IMR-90 (cell line): ENCODE measurements around the gene CTCF. TPM values are rescaled to one million over a fixed set of nuclear protein-coding genes. Genes with fewer than 3 reads are reported as not detected.

Experiments
- ATAC-seq: fragments of 200-7000 bp; cut with Tn5 transposase; 2 replicates; pipeline ENCODE4 v1.9.1; 2020; ENCODE audit warnings: low read depth, mild to moderate bottlenecking, moderate library complexity
- BruUV-seq: library from RNA; stranded (reverse); fragments of 400-500 nt; replicated peaks from 2 replicates; lab custom pipeline; 2021; lab: Mats Ljungman, UMichigan
- CTCF ChIA-PET: fragments of 300-600 bp; formaldehyde crosslinking; extraction: SDS; loops from one replicate; lab custom pipeline; 2021; ENCODE audit warnings: antibody characterized with exemption; lab: Yijun Ruan, JAX
- POLR2A ChIA-PET: fragments of 300-600 bp; sonication (Branson Sonifier 250); formaldehyde crosslinking; loops from one replicate; lab custom pipeline; 2022; ENCODE audit warnings: antibody characterized with exemption; ENCODE audit not compliant: unreplicated experiment; lab: Charles Lee
- DNase-seq: peaks from one replicate; pipeline ENCODE4 v3.0.0; 2013
- H2AFZ ChIP-seq: replicated peaks from 2 replicates; pipeline ENCODE3; 2013; ENCODE audit warnings: low read length, mild to moderate bottlenecking; ENCODE audit not compliant: poor library complexity
- H2AK5ac ChIP-seq: 2 replicates; pipeline ENCODE4 v1.6.1; 2013; ENCODE audit warnings: low read depth, low read length, inconsistent platforms
- H2AK9ac ChIP-seq: replicated peaks from 2 replicates; pipeline ENCODE3; 2013; ENCODE audit warnings: mild to moderate bottlenecking, low read depth, low read length, moderate library complexity; ENCODE audit not compliant: poor library complexity
- H2BK120ac ChIP-seq: 2 replicates; pipeline ENCODE4 v1.6.1; 2013; ENCODE audit warnings: low read depth, low read length, inconsistent platforms
- H2BK15ac ChIP-seq: 3 replicates; pipeline ENCODE4 v1.6.1; 2013; ENCODE audit warnings: low read depth, low read length, inconsistent platforms
- H2BK20ac ChIP-seq: 2 replicates; pipeline ENCODE4 v1.6.1; 2013; ENCODE audit warnings: low read depth, mild to moderate bottlenecking, inconsistent platforms, low read length, moderate library complexity
- H2BK5ac ChIP-seq: 2 replicates; pipeline ENCODE4 v1.6.1; 2013; ENCODE audit warnings: mild to moderate bottlenecking, low read depth, low read length, inconsistent platforms; ENCODE audit not compliant: poor library complexity, severe bottlenecking
- H3K14ac ChIP-seq: replicated peaks from 2 replicates; pipeline ENCODE4 v1.6.1; 2013; ENCODE audit warnings: low read depth, low read length, inconsistent platforms
- H3K18ac ChIP-seq: 2 replicates; pipeline ENCODE4 v1.6.1; 2013; ENCODE audit warnings: low read depth, low read length, control low read depth
- H3K23ac ChIP-seq: 2 replicates; pipeline ENCODE4 v1.6.1; 2013; ENCODE audit warnings: low read depth, low read length, inconsistent platforms
- H3K27ac ChIP-seq: 2 replicates; pipeline ENCODE4 v1.5.1; 2013; ENCODE audit warnings: mild to moderate bottlenecking, control low read depth, low read length; ENCODE audit not compliant: insufficient read depth
- H3K27me3 ChIP-seq: 2 replicates; pipeline ENCODE4 v1.6.1; 2013; ENCODE audit warnings: low read length; ENCODE audit not compliant: control insufficient read depth, insufficient read depth
- H3K36me3 ChIP-seq: 2 replicates; pipeline ENCODE4 v1.6.1; 2013; ENCODE audit warnings: low read length, mixed read lengths; ENCODE audit not compliant: control insufficient read depth, insufficient read depth
- H3K4ac ChIP-seq: 2 replicates; pipeline ENCODE4 v1.6.1; 2013; ENCODE audit warnings: low read depth, low read length, inconsistent platforms
- H3K4me1 ChIP-seq: 2 replicates; pipeline ENCODE4 v1.6.1; 2013; ENCODE audit warnings: low read length, mixed read lengths; ENCODE audit not compliant: control insufficient read depth, insufficient read depth
- H3K4me2 ChIP-seq: 2 replicates; pipeline ENCODE4 v1.6.1; 2013; ENCODE audit warnings: low read depth, mild to moderate bottlenecking, control low read depth, low read length, moderate library complexity
- H3K4me3 ChIP-seq: 2 replicates; pipeline ENCODE4 v1.5.1; 2013; ENCODE audit warnings: low read depth, mild to moderate bottlenecking, control low read depth, low read length, moderate library complexity; ENCODE audit not compliant: insufficient read depth
- H3K56ac ChIP-seq: 2 replicates; pipeline ENCODE4 v1.6.1; 2013; ENCODE audit warnings: low read length, inconsistent platforms; ENCODE audit not compliant: insufficient read depth; ENCODE audit errors: extremely low read depth
- H3K79me1 ChIP-seq, 2 experiments: 2 replicates each; pipeline ENCODE4 v1.6.1; 2013; ENCODE audit warnings: low read length in 2 of 2, inconsistent platforms in 1 of 2, low read depth in 1 of 2
- H3K9ac ChIP-seq: 2 replicates; pipeline ENCODE4 v1.6.1; 2013; ENCODE audit warnings: low read depth, low read length, control low read depth
- H3K9me1 ChIP-seq: 2 replicates; pipeline ENCODE4 v1.6.1; 2013; ENCODE audit warnings: low read length, inconsistent platforms; ENCODE audit not compliant: insufficient read depth
- H3K9me3 ChIP-seq: 2 replicates; pipeline ENCODE4 v1.6.1; 2013; ENCODE audit warnings: low read length; ENCODE audit not compliant: control insufficient read depth, insufficient read depth
- H4K20me1 ChIP-seq: 2 replicates; pipeline ENCODE4 v1.6.1; 2013; ENCODE audit warnings: low read length, inconsistent platforms; ENCODE audit not compliant: insufficient read depth
- H4K5ac ChIP-seq: 2 replicates; pipeline ENCODE4 v1.6.1; 2013; ENCODE audit warnings: mild to moderate bottlenecking, low read depth, low read length, control low read depth
- H4K8ac ChIP-seq, 2 experiments: 2 replicates each; pipeline ENCODE4 v1.6.1; 2013; ENCODE audit warnings: low read depth in 2 of 2, low read length in 2 of 2, control low read depth in 1 of 2, inconsistent platforms in 1 of 2
- H4K91ac ChIP-seq: 2 replicates; pipeline ENCODE4 v1.6.1; 2013; ENCODE audit warnings: low read depth, low read length, inconsistent platforms; ENCODE audit not compliant: insufficient read depth
- CTCF ChIP-seq: conservative IDR thresholded peaks from 2 replicates; pipeline ENCODE4 v1.5.1; 2012; ENCODE audit warnings: mild to moderate bottlenecking, low read depth, low read length, improper control_type of control experiment
- MAZ ChIP-seq: IDR thresholded peaks from 2 replicates; pipeline ENCODE4 v1.6.1; 2012; ENCODE audit warnings: low read depth, mild to moderate bottlenecking, low read length, improper control_type of control experiment, moderate library complexity, borderline replicate concordance
- WGBS, 2 experiments: methylation state at CpG; one replicate each; pipeline versions ENCODE4 v1.1.5 to v1.1.7; 2013; ENCODE audit warnings: missing lambda C conversion rate in 2 of 2; ENCODE audit not compliant: insufficient read length in 1 of 2; ENCODE audit errors: extremely low coverage in 2 of 2; 5-methylcytosine and 5-hydroxymethylcytosine counted together
- dilution Hi-C: fragments of 300-500 bp; cut with HindIII; formaldehyde crosslinking; loops from one replicate; pipeline ENCODE4 v1.14.3; 2018; ENCODE audit warnings: low sequenced_read_pairs; ENCODE audit not compliant: unreplicated experiment
- in situ Hi-C: fragments of 300-500 bp; cut with MboI; formaldehyde crosslinking; loops from 3 replicates; pipeline ENCODE4 v1.14.3; 2019; ENCODE audit warnings: low sequenced_read_pairs, inconsistent platforms, mixed read lengths
- intact Hi-C: fragments of 100-400 bp; cut with micrococcal nuclease; formaldehyde crosslinking; loops from 2 replicates; pipeline ENCODE4 v1.10.0; 2022
- polyA plus RNA-seq, 3 experiments: library from polyadenylated mRNA; depleted of rRNA; stranded (reverse); fragments of >200 nt; gene quantifications; 2 replicates each; pipeline ENCODE4 v1.2.3, GENCODE V29; 2012; ENCODE audit warnings: low replicate concordance in 1 of 3
- total RNA-seq: library from RNA; depleted of rRNA; stranded (reverse); fragments of >200 nt; gene quantifications from 2 replicates; pipeline ENCODE4 v1.2.3, GENCODE V29; 2012
- TF ChIP-seq, protein P1 (sequence below): fragments of 150-350 bp; IDR thresholded peaks from 2 replicates; pipeline ENCODE4 v1.6.1; 2016; ENCODE audit warnings: low read depth, mild to moderate bottlenecking, low read length, moderate library complexity, borderline replicate concordance

The CTCF gene
- total and polyA plus RNA-seq, 2 of the 4 experiments (the other 2 are of a cell fraction): 16.1 to 22.8 TPM

DNA sequence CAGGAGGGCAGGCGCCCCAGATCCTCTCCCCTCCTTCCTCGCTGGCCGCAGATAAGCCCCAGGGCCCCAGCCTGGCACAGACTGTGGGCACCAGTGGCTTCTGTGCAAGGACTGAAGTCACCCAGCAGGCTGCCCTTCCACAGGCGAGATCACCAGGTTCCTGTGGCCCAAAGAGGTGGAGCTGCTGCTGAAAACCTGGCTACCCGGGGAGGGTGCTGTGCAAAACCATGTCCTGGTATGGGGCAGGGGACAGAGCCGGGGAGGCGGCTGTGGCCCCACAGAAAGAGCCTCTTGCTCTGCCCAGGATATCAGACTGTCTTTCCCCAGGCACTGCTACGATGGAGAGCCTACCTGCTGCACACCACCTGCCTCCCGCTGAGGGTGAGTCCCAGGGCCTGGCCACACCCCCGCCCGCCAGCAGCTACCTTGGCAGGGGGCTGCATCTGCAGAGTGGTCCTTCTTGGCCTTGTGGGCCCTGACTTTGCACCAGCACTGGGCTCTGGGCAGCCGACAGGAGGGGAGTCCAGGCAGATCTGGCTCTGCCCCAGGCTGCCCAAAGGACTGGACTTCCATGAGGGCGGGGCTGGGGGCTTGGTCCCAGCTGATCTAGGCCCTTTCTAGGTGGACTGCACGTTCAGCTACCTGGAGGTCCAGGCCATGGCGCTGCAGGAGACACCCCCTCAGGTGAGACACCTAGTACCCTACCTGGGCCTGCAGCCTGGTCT is 83.2 kb downstream of the CTCF start:
- Histone ChIP-seq H3K4me2 (no peak overlapping the region), H2AK5ac (no peak overlapping the region), H3K36me3 (no peaks in the 10 kb centered on the region), H3K23ac (no peak overlapping the region), H3K9ac (no peak overlapping the region), H3K9me3 (no peaks in the 10 kb centered on the region), H2BK5ac (no peak overlapping the region), H3K14ac (no peak overlapping the region), H3K4me3 (no peak overlapping the region), H2BK120ac (no peak overlapping the region), H4K91ac (no peak overlapping the region), H2BK15ac (no peak overlapping the region), H3K56ac (no peak overlapping the region), H3K4me1 (peaks cover 5% of the 10 kb centered on the region; the same call in 1 of the 2 replicates), H4K5ac (no peak overlapping the region), H2BK20ac (no peak overlapping the region), H2AFZ (no peak overlapping the region), H3K9me1 (no peaks in the 10 kb centered on the region), H3K27me3 (peaks cover 60% of the 10 kb centered on the region), H4K8ac (no peak overlapping the region), H3K18ac (no peak overlapping the region), H4K20me1 (peaks cover 5% of the 10 kb centered on the region), H3K4ac (no peak overlapping the region), H3K79me1 (no peaks in the 10 kb centered on the region), H2AK9ac (no peak overlapping the region), H3K27ac (no peak overlapping the region)
- TF ChIP-seq CTCF (no peak), MAZ (no peak)
- TF ChIP-seq, protein P1, sequence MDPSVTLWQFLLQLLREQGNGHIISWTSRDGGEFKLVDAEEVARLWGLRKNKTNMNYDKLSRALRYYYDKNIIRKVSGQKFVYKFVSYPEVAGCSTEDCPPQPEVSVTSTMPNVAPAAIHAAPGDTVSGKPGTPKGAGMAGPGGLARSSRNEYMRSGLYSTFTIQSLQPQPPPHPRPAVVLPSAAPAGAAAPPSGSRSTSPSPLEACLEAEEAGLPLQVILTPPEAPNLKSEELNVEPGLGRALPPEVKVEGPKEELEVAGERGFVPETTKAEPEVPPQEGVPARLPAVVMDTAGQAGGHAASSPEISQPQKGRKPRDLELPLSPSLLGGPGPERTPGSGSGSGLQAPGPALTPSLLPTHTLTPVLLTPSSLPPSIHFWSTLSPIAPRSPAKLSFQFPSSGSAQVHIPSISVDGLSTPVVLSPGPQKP: no peak
- no TSS peak for BruUV-seq
- intact Hi-C loops: no loop called here
- no peak for ATAC-seq
- dilution Hi-C loops: no loop called here
- DNase-seq: no peak
- 59% methylated on average over 8 of the region's 15 CpGs; no CpG with 5 or more reads in 1 of the 2 experiments for WGBS, 2 experiments
- in situ Hi-C loops: no loop called here
- ChIA-PET POLR2A (no interaction called here), CTCF (interaction anchor here (0.7 to 1.7 kb wide), 4 partner anchors 11 to 124 kb away, joined by 3 to 6 read pairs (median 4); no protein-coding TSS in a partner anchor)
